ENCODE data around the gene FIBCD1. TPM values are rescaled to one million over a fixed set of nuclear protein-coding genes. Genes with fewer than 3 reads are reported as not detected.
A peak's percentile ranks its signal among the peaks of the same experiment; 100 is the strongest.
"Not testable (repeated sequence)": the region's sequence is repeated elsewhere in the genome, so short reads cannot be mapped to it uniquely, and the experiment has no call there.

Gene FIBCD1
- total and polyA plus RNA-seq, 4 donors = 0.97 to 7.7 (median 4.1) TPM

DNA sequence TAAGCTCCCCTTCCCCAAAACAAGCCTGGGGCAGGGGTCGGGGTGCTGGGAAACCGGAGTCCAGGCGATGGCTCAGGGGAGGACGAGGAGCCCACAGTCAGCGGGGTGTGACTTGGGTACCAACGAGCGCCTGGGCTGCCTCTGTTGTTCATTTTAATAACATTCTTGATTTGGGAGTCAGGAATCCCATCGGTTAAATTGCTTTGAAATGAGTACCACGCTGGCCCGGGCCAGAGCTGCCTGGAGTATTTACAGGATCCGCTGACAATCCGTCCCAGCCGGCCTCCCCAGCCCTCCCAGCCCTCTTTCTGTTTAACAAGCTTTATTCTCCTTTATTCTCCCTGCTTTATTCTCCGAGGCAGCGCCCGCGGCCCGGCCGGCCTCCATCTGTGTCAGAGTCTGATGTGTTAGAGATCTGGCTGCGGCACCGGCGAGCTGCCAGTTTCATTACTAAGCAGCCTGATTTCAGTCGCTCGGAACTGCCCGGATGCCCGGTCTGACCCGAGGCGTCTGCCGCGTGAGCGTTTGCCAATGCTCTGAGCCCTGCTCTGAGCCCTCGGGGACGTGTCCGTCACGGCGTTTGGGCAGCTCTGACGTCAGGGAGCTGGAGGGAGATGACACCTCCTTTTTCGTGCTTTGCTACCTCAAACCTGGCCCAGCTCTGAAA lies 26.0 kb downstream of the FIBCD1 start:
- no peaks in the 10 kb centered on the region for H3K9me3 ChIP-seq (ENCODE audit: control insufficient read depth in 4 of 4, insufficient read depth in 3 of 4, low read length in 3 of 4)
- H3K4me3 ChIP-seq = no peak overlapping the region
- no peak overlapping the region for H3K9ac ChIP-seq (ENCODE audit: insufficient read depth in 1 of 2, low read length in 2 of 2)
- H3K27ac ChIP-seq (ENCODE audit: low read depth in 1 of 2, low read length in 1 of 2) = no peak overlapping the region
- ATAC-seq (ENCODE audit: insufficient read depth, low FRiP score) (no peak), DNase-seq (peak; percentile 45 to 74 (median 54))
- H3K4me1 ChIP-seq (ENCODE audit: control insufficient read depth in 5 of 5, insufficient read depth in 5 of 5, low read length in 5 of 5) = no peaks in the 10 kb centered on the region
- 55 to 73% methylated on average over 38 of the region's 38 CpGs for WGBS, 2 donors
- peaks cover 0 to 16% (median 0%) of the 10 kb centered on the region in 3 donors for H3K27me3 ChIP-seq (ENCODE audit: control insufficient read depth in 3 of 3, insufficient read depth in 3 of 3, low read length in 2 of 3)
- H3K36me3 ChIP-seq (ENCODE audit: control insufficient read depth in 4 of 4, insufficient read depth in 4 of 4, low read length in 4 of 4) = no peaks in the 10 kb centered on the region
- TF ChIP-seq, protein P1, sequence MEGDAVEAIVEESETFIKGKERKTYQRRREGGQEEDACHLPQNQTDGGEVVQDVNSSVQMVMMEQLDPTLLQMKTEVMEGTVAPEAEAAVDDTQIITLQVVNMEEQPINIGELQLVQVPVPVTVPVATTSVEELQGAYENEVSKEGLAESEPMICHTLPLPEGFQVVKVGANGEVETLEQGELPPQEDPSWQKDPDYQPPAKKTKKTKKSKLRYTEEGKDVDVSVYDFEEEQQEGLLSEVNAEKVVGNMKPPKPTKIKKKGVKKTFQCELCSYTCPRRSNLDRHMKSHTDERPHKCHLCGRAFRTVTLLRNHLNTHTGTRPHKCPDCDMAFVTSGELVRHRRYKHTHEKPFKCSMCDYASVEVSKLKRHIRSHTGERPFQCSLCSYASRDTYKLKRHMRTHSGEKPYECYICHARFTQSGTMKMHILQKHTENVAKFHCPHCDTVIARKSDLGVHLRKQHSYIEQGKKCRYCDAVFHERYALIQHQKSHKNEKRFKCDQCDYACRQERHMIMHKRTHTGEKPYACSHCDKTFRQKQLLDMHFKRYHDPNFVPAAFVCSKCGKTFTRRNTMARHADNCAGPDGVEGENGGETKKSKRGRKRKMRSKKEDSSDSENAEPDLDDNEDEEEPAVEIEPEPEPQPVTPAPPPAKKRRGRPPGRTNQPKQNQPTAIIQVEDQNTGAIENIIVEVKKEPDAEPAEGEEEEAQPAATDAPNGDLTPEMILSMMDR (IDR thresholded peaks at IDR 0.05; ENCODE audit: control extremely low read depth, extremely low read depth) = no peak

DNA sequence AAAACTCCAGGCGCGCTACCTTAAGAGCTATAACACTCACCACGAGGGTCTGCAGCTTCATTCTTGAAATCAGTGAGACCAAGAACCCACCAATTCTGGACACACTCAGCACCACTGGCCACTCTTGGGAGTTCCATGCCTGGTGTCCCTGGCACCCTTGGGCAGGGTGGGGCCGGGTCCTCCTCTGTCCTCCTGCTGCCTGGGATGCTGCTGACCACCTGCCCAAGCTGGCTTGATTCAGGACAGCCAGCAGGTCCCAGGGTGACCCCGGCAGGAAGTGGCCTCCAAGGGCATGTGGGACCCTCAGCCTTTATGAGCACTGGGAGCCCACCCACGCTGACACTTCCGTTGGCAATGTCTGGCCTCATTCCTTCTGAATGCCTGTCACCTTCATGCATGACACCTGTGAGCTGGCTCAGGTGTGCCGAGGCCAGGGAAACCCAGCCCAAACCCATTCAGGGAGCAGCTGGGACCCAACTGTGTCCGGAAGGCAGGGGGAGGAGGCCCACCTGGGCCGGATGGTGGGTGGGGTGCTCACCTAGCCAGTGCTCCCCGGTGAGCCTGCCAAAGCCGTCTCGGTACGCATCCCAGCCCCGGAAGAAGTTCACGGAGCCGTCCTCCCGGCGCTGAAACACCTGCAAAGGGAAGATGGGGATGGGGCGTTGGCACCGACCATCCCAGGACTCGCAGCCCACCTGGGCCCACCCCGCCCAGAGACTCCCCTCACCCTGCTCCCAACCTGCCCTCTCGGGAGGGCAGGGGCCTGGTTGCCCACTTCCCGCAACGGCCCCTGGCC lies 27.6 kb downstream of the FIBCD1 start:
- ATAC-seq (ENCODE audit: insufficient read depth, low FRiP score) (no peak), DNase-seq (no peak)
- no peaks in the 10 kb centered on the region for H3K36me3 ChIP-seq (ENCODE audit: control insufficient read depth in 4 of 4, insufficient read depth in 4 of 4, low read length in 4 of 4)
- H3K27ac ChIP-seq (ENCODE audit: low read depth in 1 of 2, low read length in 1 of 2) = no peak overlapping the region
- no peak overlapping the region for H3K9ac ChIP-seq (ENCODE audit: insufficient read depth in 1 of 2, low read length in 2 of 2)
- 87 to 94% methylated on average over 26 of the region's 26 CpGs for WGBS, 2 donors
- no peak overlapping the region for H3K4me3 ChIP-seq
- TF ChIP-seq, protein P1 (IDR thresholded peaks at IDR 0.05; ENCODE audit: control extremely low read depth, extremely low read depth) = no peak
- H3K27me3 ChIP-seq (ENCODE audit: control insufficient read depth in 3 of 3, insufficient read depth in 3 of 3, low read length in 2 of 3) = peaks cover 0 to 14% (median 0%) of the 10 kb centered on the region in 3 donors
- no peaks in the 10 kb centered on the region for H3K4me1 ChIP-seq (ENCODE audit: control insufficient read depth in 5 of 5, insufficient read depth in 5 of 5, low read length in 5 of 5)
- no peaks in the 10 kb centered on the region for H3K9me3 ChIP-seq (ENCODE audit: control insufficient read depth in 4 of 4, insufficient read depth in 3 of 4, low read length in 3 of 4)

DNA sequence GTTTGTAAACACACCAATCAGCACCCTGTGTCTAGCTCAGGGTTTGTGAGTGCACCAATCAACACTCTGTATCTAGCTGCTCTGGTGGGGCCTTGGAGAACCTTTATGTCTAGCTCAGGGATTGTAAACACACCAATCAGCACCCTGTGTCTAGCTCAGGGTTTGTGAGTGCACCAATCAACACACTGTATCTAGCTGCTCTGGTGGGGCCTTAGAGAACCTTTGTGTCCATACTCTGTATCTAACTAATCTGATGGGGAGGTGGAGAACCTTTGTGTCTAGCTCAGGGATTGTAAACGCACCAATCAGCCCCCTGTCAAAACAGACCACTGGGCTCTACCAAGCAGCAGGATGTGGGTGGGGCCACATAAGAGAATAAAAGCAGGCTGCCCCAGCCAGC lies 28.4 kb downstream of the FIBCD1 start:
- H3K27ac ChIP-seq (ENCODE audit: low read depth in 1 of 2, low read length in 1 of 2); H3K36me3 ChIP-seq (ENCODE audit: control insufficient read depth in 4 of 4, insufficient read depth in 4 of 4, low read length in 4 of 4); H3K9me3 ChIP-seq (ENCODE audit: control insufficient read depth in 4 of 4, insufficient read depth in 3 of 4, low read length in 3 of 4); H3K9ac ChIP-seq (ENCODE audit: insufficient read depth in 1 of 2, low read length in 2 of 2); H3K4me1 ChIP-seq (ENCODE audit: control insufficient read depth in 5 of 5, insufficient read depth in 5 of 5, low read length in 5 of 5); DNase-seq; H3K4me3 ChIP-seq; ATAC-seq (ENCODE audit: insufficient read depth, low FRiP score): not testable (repeated sequence)
- peaks cover 0 to 13% (median 0%) of the 10 kb centered on the region in 3 donors for H3K27me3 ChIP-seq (ENCODE audit: control insufficient read depth in 3 of 3, insufficient read depth in 3 of 3, low read length in 2 of 3)
- 50 to 60% methylated on average over 1 of the region's 1 CpG for WGBS, 2 donors

DNA sequence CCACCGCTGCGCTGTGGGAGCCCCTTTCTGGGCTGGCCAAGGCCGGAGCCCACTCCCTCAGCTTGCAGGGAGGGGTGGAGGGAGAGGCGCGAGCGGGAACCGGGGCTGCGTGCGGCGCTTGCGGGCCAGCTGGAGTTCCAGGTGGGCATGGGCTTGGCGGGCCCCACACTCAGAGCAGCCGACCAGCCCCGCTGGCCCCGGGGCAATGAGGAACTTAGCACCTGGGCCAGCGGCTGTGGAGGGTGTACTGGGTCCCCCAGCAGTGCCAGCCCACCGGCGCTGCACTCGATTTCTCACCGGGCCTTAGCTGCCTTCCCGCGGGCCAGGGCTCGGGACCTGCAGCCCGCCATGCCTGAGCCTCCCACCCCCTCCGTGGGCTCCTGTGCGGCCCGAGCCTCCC lies 29.0 kb downstream of the FIBCD1 start:
- 90 to 91% methylated on average over 18 to 27 of the region's 27 CpGs for WGBS, 2 donors
- H3K9ac ChIP-seq (ENCODE audit: insufficient read depth in 1 of 2, low read length in 2 of 2); H3K4me3 ChIP-seq; H3K27ac ChIP-seq (ENCODE audit: low read depth in 1 of 2, low read length in 1 of 2); H3K4me1 ChIP-seq (ENCODE audit: control insufficient read depth in 5 of 5, insufficient read depth in 5 of 5, low read length in 5 of 5); H3K36me3 ChIP-seq (ENCODE audit: control insufficient read depth in 4 of 4, insufficient read depth in 4 of 4, low read length in 4 of 4); DNase-seq; ATAC-seq (ENCODE audit: insufficient read depth, low FRiP score); H3K9me3 ChIP-seq (ENCODE audit: control insufficient read depth in 4 of 4, insufficient read depth in 3 of 4, low read length in 3 of 4): not testable (repeated sequence)
- peaks cover 0 to 11% (median 0%) of the 10 kb centered on the region in 3 donors for H3K27me3 ChIP-seq (ENCODE audit: control insufficient read depth in 3 of 3, insufficient read depth in 3 of 3, low read length in 2 of 3)

Data from lung (tissue), 12 donors.